ENCODE data around the gene CDH8.

CDH8 gene

DNA sequence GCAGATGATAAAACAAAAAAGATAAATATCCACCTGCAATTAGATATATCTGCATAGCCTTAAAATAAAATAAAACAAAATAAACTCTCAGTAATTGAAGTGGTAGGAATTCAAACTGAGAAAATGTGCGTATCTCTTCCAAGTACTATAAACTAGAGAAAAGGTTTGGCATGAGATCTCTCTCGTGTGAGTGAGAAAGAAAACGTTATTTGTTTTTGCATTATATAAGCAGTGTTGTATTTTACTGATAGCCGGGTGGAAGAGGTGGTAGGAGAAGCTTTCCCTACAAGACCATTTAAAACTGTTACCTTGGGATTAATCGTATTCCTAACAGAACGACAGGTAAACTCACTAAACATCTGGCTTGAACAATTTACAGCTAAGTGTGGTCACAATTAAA lies 15.6 kb downstream of the CDH8 start:
- no peak overlapping the region for H3K9ac ChIP-seq (ENCODE audit: low read length)
- no peak overlapping the region for H3K4me3 ChIP-seq (ENCODE audit: low read length)
- H3K4me1 ChIP-seq (ENCODE audit: control insufficient read depth, insufficient read depth, low read length): no peaks in the 10 kb centered on the region
- H3K27me3 ChIP-seq (ENCODE audit: control insufficient read depth, insufficient read depth, low read length): no peaks in the 10 kb centered on the region
- H3K36me3 ChIP-seq (ENCODE audit: control insufficient read depth, insufficient read depth, low read length): no peaks in the 10 kb centered on the region
- no peaks in the 10 kb centered on the region for H3K9me3 ChIP-seq (ENCODE audit: control insufficient read depth, low read length)

- H3K4me3 ChIP-seq (ENCODE audit: low read length): no peak overlapping the region
- no peaks in the 10 kb centered on the region for H3K9me3 ChIP-seq (ENCODE audit: control insufficient read depth, low read length)
- H3K27me3 ChIP-seq (ENCODE audit: control insufficient read depth, insufficient read depth, low read length): no peaks in the 10 kb centered on the region
- H3K36me3 ChIP-seq (ENCODE audit: control insufficient read depth, insufficient read depth, low read length): no peaks in the 10 kb centered on the region
- H3K4me1 ChIP-seq (ENCODE audit: control insufficient read depth, insufficient read depth, low read length): no peaks in the 10 kb centered on the region
- no peak overlapping the region for H3K9ac ChIP-seq (ENCODE audit: low read length)
These were observed 16.4 kb downstream of the CDH8 start for GRCh38 chr16:62019851-62020250.

GRCh38 chr16:62018301-62019060 lies 17.8 kb downstream of the CDH8 start:
- Histone ChIP-seq H3K4me1 (ENCODE audit: control insufficient read depth, insufficient read depth, low read length) (no peaks in the 10 kb centered on the region), H3K4me3 (ENCODE audit: low read length) (no peak overlapping the region), H3K27me3 (ENCODE audit: control insufficient read depth, insufficient read depth, low read length) (no peaks in the 10 kb centered on the region), H3K9me3 (ENCODE audit: control insufficient read depth, low read length) (no peaks in the 10 kb centered on the region), H3K36me3 (ENCODE audit: control insufficient read depth, insufficient read depth, low read length) (no peaks in the 10 kb centered on the region), H3K9ac (ENCODE audit: low read length) (no peak overlapping the region)

GRCh38 chr16:62014319-62014923 lies 21.8 kb downstream of the CDH8 start:
- Histone ChIP-seq H3K4me1 (ENCODE audit: control insufficient read depth, insufficient read depth, low read length) (no peaks in the 10 kb centered on the region), H3K4me3 (ENCODE audit: low read length) (no peak overlapping the region)

DNA sequence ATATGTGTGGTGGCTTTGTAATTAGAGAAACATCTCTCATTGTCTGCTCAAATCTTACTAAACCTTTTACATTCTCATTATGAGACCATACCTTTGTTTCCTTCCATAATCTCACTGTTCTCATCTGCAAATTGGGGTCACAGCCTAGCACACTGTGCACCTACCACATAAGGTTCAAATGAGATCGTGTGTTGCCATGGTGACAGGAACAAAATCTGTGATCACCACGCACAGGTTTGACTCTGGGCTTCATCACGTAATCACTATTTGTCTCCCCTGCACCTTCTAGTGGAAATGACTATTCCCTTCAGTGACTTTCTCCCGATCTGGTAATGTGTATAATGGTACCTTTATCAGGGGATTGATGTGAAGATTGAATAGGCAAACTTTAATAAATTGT lies 26.1 kb downstream of the CDH8 start:
- no peak overlapping the region for H3K9ac ChIP-seq (ENCODE audit: low read length)
- H3K4me1 ChIP-seq (ENCODE audit: control insufficient read depth, insufficient read depth, low read length): no peaks in the 10 kb centered on the region
- H3K4me3 ChIP-seq (ENCODE audit: low read length): no peak overlapping the region
- H3K36me3 ChIP-seq (ENCODE audit: control insufficient read depth, insufficient read depth, low read length): no peaks in the 10 kb centered on the region
- no peaks in the 10 kb centered on the region for H3K27me3 ChIP-seq (ENCODE audit: control insufficient read depth, insufficient read depth, low read length)
- no peaks in the 10 kb centered on the region for H3K9me3 ChIP-seq (ENCODE audit: control insufficient read depth, low read length)

More at GRCh38 chr16:62014319-62014923, 21.8 kb downstream of the CDH8 start:
- H3K9me3 ChIP-seq (ENCODE audit: control insufficient read depth, low read length): no peaks in the 10 kb centered on the region
- H3K36me3 ChIP-seq (ENCODE audit: control insufficient read depth, insufficient read depth, low read length): no peaks in the 10 kb centered on the region
- no peak overlapping the region for H3K9ac ChIP-seq (ENCODE audit: low read length)
- no peaks in the 10 kb centered on the region for H3K27me3 ChIP-seq (ENCODE audit: control insufficient read depth, insufficient read depth, low read length)

DNA sequence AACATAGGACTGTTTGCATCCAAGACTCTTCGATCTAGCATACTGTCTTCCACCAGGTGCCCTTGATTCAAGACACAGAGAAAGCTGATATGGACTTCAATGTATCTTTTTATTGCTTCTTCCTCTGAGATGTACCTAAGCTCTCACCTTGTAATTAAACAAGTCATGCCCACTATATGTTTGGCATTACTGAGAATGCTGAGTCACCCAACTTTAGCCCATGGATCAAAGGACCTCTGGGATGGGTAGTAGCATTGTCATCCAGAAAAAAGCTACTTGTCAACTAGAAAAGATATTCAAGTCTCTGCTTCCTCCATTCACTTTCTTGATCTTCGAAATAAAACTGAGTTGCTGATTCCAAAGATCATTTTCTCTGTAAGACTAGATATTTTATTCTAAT lies 37.8 kb downstream of the CDH8 start:
- Histone ChIP-seq H3K9me3 (ENCODE audit: control insufficient read depth, low read length) (no peaks in the 10 kb centered on the region), H3K4me3 (ENCODE audit: low read length) (no peak overlapping the region), H3K4me1 (ENCODE audit: control insufficient read depth, insufficient read depth, low read length) (no peaks in the 10 kb centered on the region), H3K9ac (ENCODE audit: low read length) (no peak overlapping the region), H3K36me3 (ENCODE audit: control insufficient read depth, insufficient read depth, low read length) (no peaks in the 10 kb centered on the region), H3K27me3 (ENCODE audit: control insufficient read depth, insufficient read depth, low read length) (no peaks in the 10 kb centered on the region)

DNA sequence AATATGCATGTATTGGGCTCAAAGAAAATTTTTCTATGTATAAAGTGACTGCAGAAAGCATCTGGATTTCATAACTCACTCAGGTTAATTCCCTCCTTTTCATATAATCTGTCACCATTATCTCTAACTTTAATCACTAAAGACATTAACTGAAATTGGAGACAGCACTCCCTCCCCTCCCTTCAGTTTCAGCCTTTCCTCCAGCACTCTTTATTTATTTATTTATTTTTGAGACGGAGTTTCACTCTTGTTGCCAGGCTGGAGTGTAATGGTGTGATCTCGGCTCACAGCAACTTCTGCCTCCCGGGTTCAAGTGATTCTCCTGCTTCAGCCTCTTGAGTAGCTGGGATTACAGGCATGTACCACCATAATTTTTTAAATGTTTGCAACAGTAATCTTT lies 43.1 kb downstream of the CDH8 start:
- no peak overlapping the region for H3K9ac ChIP-seq (ENCODE audit: low read length)
- no peaks in the 10 kb centered on the region for H3K9me3 ChIP-seq (ENCODE audit: control insufficient read depth, low read length)
- H3K27me3 ChIP-seq (ENCODE audit: control insufficient read depth, insufficient read depth, low read length): no peaks in the 10 kb centered on the region
- no peaks in the 10 kb centered on the region for H3K4me1 ChIP-seq (ENCODE audit: control insufficient read depth, insufficient read depth, low read length)
- H3K4me3 ChIP-seq (ENCODE audit: low read length): no peak overlapping the region
- no peaks in the 10 kb centered on the region for H3K36me3 ChIP-seq (ENCODE audit: control insufficient read depth, insufficient read depth, low read length)

DNA sequence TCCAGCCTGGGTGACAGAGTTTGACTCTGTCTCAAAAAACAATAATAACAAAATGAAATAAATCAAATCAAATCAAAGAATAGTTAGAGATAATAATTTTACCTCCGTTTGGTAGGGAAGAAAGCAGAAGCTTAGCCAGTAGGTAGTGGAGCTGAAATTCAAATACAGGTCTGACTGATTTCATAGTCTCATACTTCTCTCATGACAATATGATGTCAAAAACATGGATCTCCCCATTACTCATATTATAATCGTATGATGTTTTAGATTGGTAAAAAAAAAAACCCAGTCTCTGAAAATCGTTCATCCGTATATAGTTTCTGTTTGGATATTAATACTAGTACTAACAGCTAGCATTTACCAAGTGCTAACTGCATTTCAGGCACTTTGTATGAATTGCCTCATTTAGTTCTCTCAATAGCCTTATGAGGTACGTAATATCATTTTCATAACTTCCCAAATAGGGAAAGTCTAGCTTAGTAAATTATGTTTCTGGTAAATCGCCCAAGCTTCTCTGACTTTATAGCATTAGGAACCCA lies 48.7 kb downstream of the CDH8 start:
- Histone ChIP-seq H3K9ac (ENCODE audit: low read length) (no peak overlapping the region), H3K4me1 (ENCODE audit: control insufficient read depth, insufficient read depth, low read length) (no peaks in the 10 kb centered on the region), H3K9me3 (ENCODE audit: control insufficient read depth, low read length) (no peaks in the 10 kb centered on the region), H3K27me3 (ENCODE audit: control insufficient read depth, insufficient read depth, low read length) (no peaks in the 10 kb centered on the region), H3K4me3 (ENCODE audit: low read length) (no peak overlapping the region), H3K36me3 (ENCODE audit: control insufficient read depth, insufficient read depth, low read length) (no peaks in the 10 kb centered on the region)

- Histone ChIP-seq H3K4me3 (ENCODE audit: low read length) (no peak overlapping the region), H3K27me3 (ENCODE audit: control insufficient read depth, insufficient read depth, low read length) (no peaks in the 10 kb centered on the region), H3K9me3 (ENCODE audit: control insufficient read depth, low read length) (no peaks in the 10 kb centered on the region), H3K4me1 (ENCODE audit: control insufficient read depth, insufficient read depth, low read length) (no peaks in the 10 kb centered on the region), H3K9ac (ENCODE audit: low read length) (no peak overlapping the region), H3K36me3 (ENCODE audit: control insufficient read depth, insufficient read depth, low read length) (no peaks in the 10 kb centered on the region)
These were observed 67.2 kb downstream of the CDH8 start for GRCh38 chr16:61969077-61969382.

- H3K27me3 ChIP-seq (ENCODE audit: control insufficient read depth, insufficient read depth, low read length): no peaks in the 10 kb centered on the region
- no peaks in the 10 kb centered on the region for H3K9me3 ChIP-seq (ENCODE audit: control insufficient read depth, low read length)
- no peaks in the 10 kb centered on the region for H3K36me3 ChIP-seq (ENCODE audit: control insufficient read depth, insufficient read depth, low read length)
- H3K9ac ChIP-seq (ENCODE audit: low read length): no peak overlapping the region
- H3K4me3 ChIP-seq (ENCODE audit: low read length): no peak overlapping the region
- no peaks in the 10 kb centered on the region for H3K4me1 ChIP-seq (ENCODE audit: control insufficient read depth, insufficient read depth, low read length)
These were observed 67.8 kb downstream of the CDH8 start for GRCh38 chr16:61968242-61969076.

DNA sequence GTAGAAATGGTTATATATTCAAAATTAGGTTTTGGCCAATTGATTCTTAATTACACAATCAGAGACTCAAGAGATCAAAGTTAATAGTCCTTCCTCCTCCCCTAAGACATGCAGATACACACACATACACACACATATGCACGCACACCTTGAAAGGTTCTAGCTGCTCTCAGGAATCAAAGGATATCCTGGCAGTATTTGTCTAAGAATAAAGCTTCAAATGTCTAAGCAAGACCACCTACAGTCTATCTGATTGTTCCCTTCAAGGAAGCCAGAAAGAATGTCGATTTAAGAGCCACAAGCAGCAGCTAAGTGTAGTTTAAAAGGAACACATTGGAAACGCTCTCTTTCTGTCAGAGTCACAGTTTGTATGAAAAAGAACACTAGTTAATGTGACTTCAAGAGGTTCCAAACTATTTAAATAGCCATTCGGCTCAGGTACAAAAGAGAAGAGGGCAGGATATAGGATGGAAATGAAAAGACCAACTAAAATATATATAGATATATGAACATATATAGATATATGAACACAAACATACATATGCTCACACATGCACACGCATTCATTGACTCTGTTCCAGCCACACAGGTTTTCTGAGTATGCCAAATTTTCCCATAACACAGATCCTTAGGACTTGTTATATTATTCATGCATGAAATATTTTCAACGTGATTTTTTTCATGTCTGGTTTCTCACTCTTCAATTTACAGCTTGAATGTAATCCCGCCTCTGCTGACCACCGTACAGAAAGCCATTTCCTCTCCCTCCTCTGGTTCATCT lies 79.0 kb downstream of the CDH8 start:
- Histone ChIP-seq H3K9ac (ENCODE audit: low read length) (no peak overlapping the region), H3K4me1 (ENCODE audit: control insufficient read depth, insufficient read depth, low read length) (no peaks in the 10 kb centered on the region), H3K27me3 (ENCODE audit: control insufficient read depth, insufficient read depth, low read length) (no peaks in the 10 kb centered on the region), H3K4me3 (ENCODE audit: low read length) (no peak overlapping the region), H3K36me3 (ENCODE audit: control insufficient read depth, insufficient read depth, low read length) (no peaks in the 10 kb centered on the region), H3K9me3 (ENCODE audit: control insufficient read depth, low read length) (no peaks in the 10 kb centered on the region)
